ENCODE results near the gene TXNRD2. TPM values are rescaled to one million over a fixed set of nuclear protein-coding genes. Genes with fewer than 3 reads are reported as not detected.

The TXNRD2 gene
- total RNA-seq, 1 donor from 2014 or later: 25.7 TPM

GRCh38 chr22:19974935-19975706 lies 33.5 kb upstream of the TXNRD2 start:
- no peak for TF ChIP-seq EZH2 (IDR thresholded peaks at IDR 0.05; ENCODE audit: insufficient read depth, low read length)
- no peak for TF ChIP-seq CTCF (IDR thresholded peaks at IDR 0.05; ENCODE audit: insufficient read depth, low read depth, low read length)
- no peaks in the 10 kb centered on the region for H3K9me3 Mint-ChIP-seq (ENCODE audit: unreplicated experiment)
- Histone ChIP-seq H3K27ac (ENCODE audit: low read depth, low read length) (no peak overlapping the region), H2AFZ (ENCODE audit: low read depth, low read length) (no peak overlapping the region), H3K4me1 (ENCODE audit: insufficient read depth, low read length) (peaks cover 10% of the 10 kb centered on the region), H3K27me3 (ENCODE audit: insufficient read depth, low read length) (no peaks in the 10 kb centered on the region), H3K9me3 (ENCODE audit: insufficient read depth, low read depth, low read length) (no peaks in the 10 kb centered on the region), H3K4me2 (ENCODE audit: low read length) (peak overlapping the region; percentile 14), H3K36me3 (ENCODE audit: insufficient read depth, low read length) (no peaks in the 10 kb centered on the region), H4K20me1 (ENCODE audit: insufficient read depth, low read length) (peaks cover 19% of the 10 kb centered on the region), H3K9ac (ENCODE audit: low read length) (no peak overlapping the region), H3K79me2 (ENCODE audit: insufficient read depth, low read length) (no peaks in the 10 kb centered on the region), H3K4me3 (ENCODE audit: insufficient read depth, low read depth, low read length) (no peak overlapping the region)
- H3K27me3 Mint-ChIP-seq (ENCODE audit: low read depth, unreplicated experiment): no peaks in the 10 kb centered on the region
- H3K4me1 Mint-ChIP-seq (ENCODE audit: low read depth, unreplicated experiment): peaks cover 3% of the 10 kb centered on the region
- FAIRE-seq (no peak), DNase-seq (ENCODE audit: low read depth) (no peak)
- H3K36me3 Mint-ChIP-seq (ENCODE audit: low read depth, unreplicated experiment): peaks cover under 1% of the 10 kb centered on the region
- H3K4me3 Mint-ChIP-seq (ENCODE audit: unreplicated experiment): peak overlapping the region; percentile 27
- peak overlapping the region; percentile 20 for H3K27ac Mint-ChIP-seq (ENCODE audit: unreplicated experiment)

- Histone ChIP-seq H3K79me2 (ENCODE audit: insufficient read depth, low read length) (no peaks in the 10 kb centered on the region), H3K36me3 (ENCODE audit: insufficient read depth, low read length) (no peaks in the 10 kb centered on the region), H2AFZ (ENCODE audit: low read depth, low read length) (no peak overlapping the region), H3K27ac (ENCODE audit: low read depth, low read length) (no peak overlapping the region), H3K4me1 (ENCODE audit: insufficient read depth, low read length) (peaks cover 10% of the 10 kb centered on the region), H3K4me3 (ENCODE audit: insufficient read depth, low read depth, low read length) (no peak overlapping the region), H3K27me3 (ENCODE audit: insufficient read depth, low read length) (no peaks in the 10 kb centered on the region), H3K9me3 (ENCODE audit: insufficient read depth, low read depth, low read length) (no peaks in the 10 kb centered on the region), H3K4me2 (ENCODE audit: low read length) (no peak overlapping the region), H3K9ac (ENCODE audit: low read length) (no peak overlapping the region), H4K20me1 (ENCODE audit: insufficient read depth, low read length) (peaks cover 24% of the 10 kb centered on the region)
- Mint-ChIP-seq H3K4me3 (ENCODE audit: unreplicated experiment) (no peak overlapping the region), H3K36me3 (ENCODE audit: low read depth, unreplicated experiment) (no peaks in the 10 kb centered on the region), H3K4me1 (ENCODE audit: low read depth, unreplicated experiment) (peaks cover 3% of the 10 kb centered on the region), H3K27me3 (ENCODE audit: low read depth, unreplicated experiment) (no peaks in the 10 kb centered on the region), H3K9me3 (ENCODE audit: unreplicated experiment) (no peaks in the 10 kb centered on the region), H3K27ac (ENCODE audit: unreplicated experiment) (no peak overlapping the region)
- FAIRE-seq: no peak
- no peak for TF ChIP-seq CTCF (IDR thresholded peaks at IDR 0.05; ENCODE audit: insufficient read depth, low read depth, low read length)
- no peak for TF ChIP-seq EZH2 (IDR thresholded peaks at IDR 0.05; ENCODE audit: insufficient read depth, low read length)
- DNase-seq (ENCODE audit: low read depth): peak; percentile 69
These were observed 32.7 kb upstream of the TXNRD2 start for GRCh38 chr22:19974268-19974861.
